DND-41 (cell line): ENCODE results near the gene BAIAP2L1.

Source experiments
- ATAC-seq: fragments of 200-7000 bp; cut with Tn5 transposase; 3 replicates; pipeline ENCODE4 v1.9.1; 2021; ENCODE audit warnings: low read depth; ENCODE audit not compliant: insufficient read depth
- DNase-seq: peaks from one replicate; pipeline ENCODE4 v3.0.0-alpha.2; 2020
- H2AFZ ChIP-seq: 2 replicates; pipeline ENCODE4 v1.6.0; 2012; ENCODE audit warnings: low read depth, low read length
- H3K27ac ChIP-seq: 2 replicates; pipeline ENCODE4 v1.5.1; 2012; ENCODE audit warnings: low read length, inconsistent platforms
- H3K27me3 ChIP-seq: fragments of 200-600 bp; sonication (generic); 2 replicates; pipeline ENCODE4 v1.6.0; 2012; ENCODE audit warnings: low read length, mild to moderate bottlenecking, inconsistent platforms; ENCODE audit not compliant: insufficient read depth, poor library complexity
- H3K36me3 ChIP-seq: 2 replicates; pipeline ENCODE4 v1.5.1; 2012; ENCODE audit warnings: low read length, inconsistent platforms; ENCODE audit not compliant: insufficient read depth
- H3K4me1 ChIP-seq: 2 replicates; pipeline ENCODE4 v1.5.1; 2012; ENCODE audit warnings: mild to moderate bottlenecking, low read length; ENCODE audit not compliant: insufficient read depth
- H3K4me2 ChIP-seq: 2 replicates; pipeline ENCODE4 v1.6.0; 2012; ENCODE audit warnings: mild to moderate bottlenecking, moderate library complexity, low read length, inconsistent platforms; ENCODE audit not compliant: insufficient read depth
- H3K4me3 ChIP-seq, 2 experiments: fragments of 200-600 bp in 1 of 2; shearing (Covaris generic) in 1 of 2; 2 replicates each; pipeline ENCODE4 v1.5.1; 2012 to 2016; ENCODE audit warnings: inconsistent platforms in 2 of 2, low read length in 2 of 2, mild to moderate bottlenecking in 2 of 2, low read depth in 1 of 2, moderate library complexity in 1 of 2
- H3K79me2 ChIP-seq: 2 replicates; pipeline ENCODE4 v1.6.0; 2012; ENCODE audit warnings: low read length, inconsistent platforms; ENCODE audit not compliant: insufficient read depth
- H3K9ac ChIP-seq: 2 replicates; pipeline ENCODE4 v1.6.0; 2012; ENCODE audit warnings: low read depth, mild to moderate bottlenecking, inconsistent platforms, low read length, moderate library complexity
- H3K9me3 ChIP-seq: 2 replicates; pipeline ENCODE4 v1.5.1; 2012; ENCODE audit warnings: low read length, moderate library complexity, mild to moderate bottlenecking, inconsistent platforms; ENCODE audit not compliant: insufficient read depth, severe bottlenecking
- H4K20me1 ChIP-seq: 2 replicates; pipeline ENCODE4 v1.6.0; 2012; ENCODE audit warnings: low read length; ENCODE audit not compliant: insufficient read depth
- CTCF ChIP-seq: IDR thresholded peaks from 2 replicates; pipeline ENCODE4 v1.5.1; 2012; ENCODE audit warnings: borderline replicate concordance, low read length, moderate library complexity, mild to moderate bottlenecking; ENCODE audit not compliant: poor library complexity, severe bottlenecking; ENCODE audit errors: extremely low read depth
- EZH2 ChIP-seq: IDR thresholded peaks from 3 replicates; pipeline ENCODE4 v1.6.1; 2012; ENCODE audit warnings: borderline replicate concordance, low read depth, mild to moderate bottlenecking, moderate library complexity, low read length, inconsistent platforms; ENCODE audit not compliant: severe bottlenecking

Gene BAIAP2L1

GRCh38 chr7:98364220-98364619 is 36.7 kb downstream of the BAIAP2L1 start:
- Histone ChIP-seq H3K36me3 (no peaks in the 10 kb centered on the region), H3K4me2 (no peak overlapping the region), H3K27ac (no peak overlapping the region), H3K79me2 (no peaks in the 10 kb centered on the region), H3K27me3 (peaks cover 5% of the 10 kb centered on the region), H4K20me1 (no peaks in the 10 kb centered on the region), H3K9me3 (no peaks in the 10 kb centered on the region), H3K9ac (no peak overlapping the region), H3K4me3 (no peak overlapping the region), H3K4me1 (no peaks in the 10 kb centered on the region), H2AFZ (no peak overlapping the region)
- ATAC-seq = no peak
- no peak for TF ChIP-seq EZH2
- no peak for DNase-seq

- Histone ChIP-seq H3K27me3 (peaks cover 5% of the 10 kb centered on the region), H3K4me1 (no peaks in the 10 kb centered on the region), H3K4me3 (no peak overlapping the region), H3K9me3 (no peaks in the 10 kb centered on the region), H3K36me3 (no peaks in the 10 kb centered on the region), H3K9ac (no peak overlapping the region), H3K4me2 (no peak overlapping the region), H3K27ac (no peak overlapping the region), H4K20me1 (no peaks in the 10 kb centered on the region), H3K79me2 (no peaks in the 10 kb centered on the region), H2AFZ (no peak overlapping the region)
- ATAC-seq (no peak), DNase-seq (no peak)
- TF ChIP-seq CTCF (no peak), EZH2 (no peak)
These were observed 38.4 kb downstream of the BAIAP2L1 start for GRCh38 chr7:98362517-98362916.

- peak; percentile 5 for DNase-seq
These were observed 40.4 kb downstream of the BAIAP2L1 start for GRCh38 chr7:98360221-98361130.

More at GRCh38 chr7:98360221-98361130, 40.4 kb downstream of the BAIAP2L1 start:
- no peak overlapping the region for H3K4me3 ChIP-seq
- H3K27me3 ChIP-seq = peaks cover 5% of the 10 kb centered on the region
- no peak overlapping the region for H3K9ac ChIP-seq
- no peak overlapping the region for H2AFZ ChIP-seq
- H4K20me1 ChIP-seq = no peaks in the 10 kb centered on the region
- H3K79me2 ChIP-seq = no peaks in the 10 kb centered on the region
- no peak for ATAC-seq
- no peak overlapping the region for H3K4me2 ChIP-seq
- no peaks in the 10 kb centered on the region for H3K36me3 ChIP-seq
- no peak overlapping the region for H3K27ac ChIP-seq
- TF ChIP-seq CTCF = peak; percentile 8
- no peak for TF ChIP-seq EZH2
- H3K9me3 ChIP-seq = no peaks in the 10 kb centered on the region
- H3K4me1 ChIP-seq = no peaks in the 10 kb centered on the region
